ENCODE data around the gene FBXO48.

The FBXO48 gene

GRCh38 chr2:68414876-68415275 is 52.2 kb downstream of the FBXO48 start:
- DNase-seq (ENCODE audit: low read depth, low spot score) = peak; percentile 5

GRCh38 chr2:68414452-68414851 is 52.6 kb downstream of the FBXO48 start:
- no peak for DNase-seq (ENCODE audit: low read depth, low spot score)

DNA sequence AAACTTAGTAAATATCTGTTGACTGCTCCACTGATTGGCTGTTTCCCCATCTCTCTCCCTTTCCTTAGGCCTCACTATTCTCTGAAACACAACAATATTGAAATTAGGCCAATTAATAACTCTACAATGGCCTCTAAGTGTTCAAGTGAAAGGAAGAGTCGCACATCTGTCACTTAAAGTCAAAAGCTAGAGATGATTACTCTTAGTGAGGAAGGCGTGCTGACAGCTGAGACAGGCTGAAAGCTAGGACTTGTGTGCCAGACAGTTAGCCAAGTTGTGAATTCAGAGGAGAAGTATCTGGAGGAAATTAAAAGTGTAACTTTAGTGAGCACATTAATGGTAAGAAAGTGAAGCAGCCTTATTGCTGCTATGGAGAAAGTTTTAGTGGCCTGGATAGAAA is 53.6 kb downstream of the FBXO48 start:
- DNase-seq (ENCODE audit: low read depth, low spot score) = no peak

- DNase-seq (ENCODE audit: low read depth, low spot score) = no peak
Observed at GRCh38 chr2:68412127-68412819, 54.8 kb downstream of the FBXO48 start.

DNA sequence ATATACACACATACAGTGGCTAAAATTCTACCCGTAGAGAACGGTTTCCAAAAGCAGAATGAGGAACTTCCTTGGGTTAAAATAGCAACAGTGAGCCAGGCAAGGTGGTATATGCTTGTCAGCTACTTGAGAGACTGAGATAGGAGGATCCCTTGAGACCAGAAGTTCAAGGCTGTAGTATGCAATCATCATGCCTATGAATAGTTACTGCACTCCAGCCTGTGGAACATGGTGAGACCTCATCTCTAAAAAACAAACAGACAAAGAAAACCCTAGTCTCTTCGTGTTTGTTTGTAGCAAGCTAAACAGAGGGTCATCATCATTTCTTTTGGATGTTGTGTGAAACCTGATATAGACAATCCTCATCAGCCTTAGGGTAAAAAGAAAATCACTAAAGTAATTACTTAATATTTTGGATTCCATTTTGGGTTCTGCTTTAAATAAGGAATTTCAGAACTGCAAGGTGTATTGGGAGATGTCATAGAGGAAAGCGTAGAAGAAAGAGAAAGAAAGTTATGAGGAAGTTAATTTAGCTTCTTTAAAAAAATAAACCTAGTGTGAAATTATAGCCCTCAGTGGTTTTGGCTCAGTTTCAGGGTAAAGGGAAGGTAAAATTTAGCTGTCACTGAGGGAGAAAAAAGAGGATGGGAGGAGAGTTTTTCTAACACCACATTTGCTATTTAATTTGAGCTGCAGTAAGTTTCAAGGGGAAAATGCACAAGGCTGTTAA is 55.5 kb downstream of the FBXO48 start:
- DNase-seq (ENCODE audit: low read depth, low spot score) = no peak

Data from iPS DF 19.7 (cell line).